Daoy (cell line): ENCODE results near the gene PRRG4. TPM values are rescaled to one million over a fixed set of nuclear protein-coding genes. Genes with fewer than 3 reads are reported as not detected.

Experiments
- total RNA-seq: library from RNA; depleted of rRNA; stranded (reverse); fragments of >200 nt; shearing (Covaris generic); gene quantifications from 2 replicates; pipeline ENCODE4 v1.2.3, GENCODE V29; 2014; rRNA removed

PRRG4 gene
- total RNA-seq, 1 experiment from 2014 or later = 1.7 TPM

Other genes starting within 250 kb of the PRRG4 start
- 1,374 and 2,009 TPM in 2 replicates for gene EIF3M, start 246.1 kb upstream of the PRRG4 start, total RNA-seq
- not detected in 2 replicates for gene CCDC73, start 35.3 kb upstream of the PRRG4 start, total RNA-seq
- 15.6 and 18.6 TPM in 2 replicates for gene QSER1, start 62.9 kb downstream of the PRRG4 start, total RNA-seq
- 10.5 and 16.4 TPM in 2 replicates for gene DEPDC7, start 186.0 kb downstream of the PRRG4 start, total RNA-seq
- gene TCP11L1, start 209.6 kb downstream of the PRRG4 start, total RNA-seq = 17.3 and 19.7 TPM in 2 replicates